Upper lobe of left lung (tissue), 6 donors: Measurements from ENCODE around the gene ST8SIA6. TPM values are rescaled to one million over a fixed set of nuclear protein-coding genes. Genes with fewer than 3 reads are reported as not detected.

Experiments used
- ATAC-seq, 2 donors: fragments of 200-7000 bp; cut with Tn5 transposase; one replicate each; pipeline ENCODE4 v1.9.1; 2022; ENCODE audit warnings: mild to moderate bottlenecking in 2 of 2, moderate library complexity in 2 of 2; ENCODE audit not compliant: low FRiP score in 2 of 2
- DNase-seq, 2 donors: peaks; one replicate each; pipeline ENCODE4 v3.0.0-alpha.2; 2019 to 2020
- H3K27ac ChIP-seq, 4 donors: fragments of 200-600 bp; sonication (generic); one replicate each; pipeline ENCODE4 v1.5.1; 2016 to 2019
- H3K27me3 ChIP-seq, 4 donors: fragments of 200-600 bp; sonication (generic); one replicate each; pipeline ENCODE4 v1.5.1; 2017 to 2019
- H3K36me3 ChIP-seq, 4 donors: fragments of 200-600 bp; sonication (generic); one replicate each; pipeline ENCODE4 v1.5.1; 2016 to 2019
- H3K4me1 ChIP-seq, 4 donors: fragments of 200-600 bp; sonication (generic); one replicate each; pipeline ENCODE4 v1.5.1; 2018 to 2019
- H3K4me3 ChIP-seq, 4 donors: fragments of 200-600 bp; sonication (generic); one replicate each; pipeline ENCODE4 v1.5.1; 2017 to 2019; ENCODE audit warnings: mild to moderate bottlenecking in 2 of 4, moderate library complexity in 1 of 4
- H3K9me3 ChIP-seq, 4 donors: fragments of 200-600 bp; sonication (generic); one replicate each; pipeline ENCODE4 v1.5.1; 2018 to 2019
- EP300 ChIP-seq, 4 donors: sonication (generic); formaldehyde crosslinking; IDR thresholded peaks; one replicate each; pipeline ENCODE4 v1.5.1; 2017; ENCODE audit warnings: antibody characterized with exemption in 4 of 4, control low read depth in 2 of 4
- POLR2A ChIP-seq, 4 donors: fragments of 450-650 bp; IDR thresholded peaks; one replicate each; pipeline ENCODE4 v1.5.1; 2016 to 2017; ENCODE audit warnings: antibody characterized with exemption in 4 of 4, mild to moderate bottlenecking in 2 of 4
- POLR2AphosphoS5 ChIP-seq, 2 donors: sonication (generic); formaldehyde crosslinking; IDR thresholded peaks; one replicate each; pipeline ENCODE4 v1.5.1; 2017; ENCODE audit warnings: antibody characterized with exemption in 2 of 2
- WGBS, 2 donors: methylation state at CpG; one replicate each; pipeline ENCODE4 v1.1.5; 2017 to 2018; 5-methylcytosine and 5-hydroxymethylcytosine counted together
- total RNA-seq, 6 donors: library from RNA; depleted of rRNA in 4 of 6; stranded (reverse); fragments of >200 nt in 4 of 6; gene quantifications; one replicate each; pipeline versions ENCODE4 v1.1.0 to v1.2.1, GENCODE V29; 2016 to 2021
- TF ChIP-seq, protein P1 (sequence below), 6 experiments: fragments of 450-650 bp in 4 of 6; fragments of 200-600 bp in 2 of 6; sonication (generic) in 2 of 6; IDR thresholded peaks; one replicate each; pipeline ENCODE4 v1.5.1; 2016 to 2019; ENCODE audit warnings: antibody characterized with exemption in 6 of 6
- donor health status: DM: no; HTN: no; CAD: no; lungs with moderate emphysema.
- donor health status: DM: no; HTN: yes; CAD: no; lungs with severe emphysema.

The ST8SIA6 gene
- total RNA-seq, 6 donors from 2014 or later = 5.5 to 12.6 (median 7.0) TPM

DNA sequence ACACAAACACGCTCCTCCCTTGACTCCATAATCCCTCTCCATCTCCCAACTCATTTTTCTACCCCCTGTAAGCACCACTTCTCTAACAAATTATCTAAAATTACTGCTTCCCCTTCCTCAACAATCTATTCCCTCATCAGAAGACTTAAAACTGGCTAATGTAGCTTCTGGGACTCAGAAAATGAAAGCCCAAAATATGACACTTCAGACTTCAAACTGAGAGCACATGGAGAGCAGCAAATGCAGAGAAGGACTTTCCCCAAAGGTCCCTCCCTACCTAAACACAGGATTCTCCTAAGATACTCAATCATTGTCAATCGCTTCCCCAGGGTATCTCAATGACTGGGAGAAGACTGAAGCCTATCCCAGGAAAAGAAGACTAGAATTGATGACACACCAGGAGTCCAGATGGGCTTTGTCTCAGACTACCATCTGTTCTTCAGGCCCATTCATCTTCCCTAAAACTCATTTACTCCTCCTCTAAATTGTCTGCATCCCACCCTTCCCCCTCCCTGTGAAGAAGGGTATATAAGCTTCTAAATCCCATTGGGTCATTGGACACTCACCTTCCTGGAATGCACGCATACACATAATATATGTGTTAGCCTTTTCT, 39.2 kb downstream of the ST8SIA6 start:
- H3K4me1 ChIP-seq = no peaks in the 10 kb centered on the region
- DNase-seq (no peak), ATAC-seq (no peak)
- H3K36me3 ChIP-seq = no peaks in the 10 kb centered on the region
- no peaks in the 10 kb centered on the region for H3K27me3 ChIP-seq
- TF ChIP-seq POLR2A (IDR thresholded peaks at IDR 0.05) (no peak), EP300 (IDR thresholded peaks at IDR 0.05) (no peak), POLR2AphosphoS5 (IDR thresholded peaks at IDR 0.05) (no peak)
- TF ChIP-seq, protein P1, sequence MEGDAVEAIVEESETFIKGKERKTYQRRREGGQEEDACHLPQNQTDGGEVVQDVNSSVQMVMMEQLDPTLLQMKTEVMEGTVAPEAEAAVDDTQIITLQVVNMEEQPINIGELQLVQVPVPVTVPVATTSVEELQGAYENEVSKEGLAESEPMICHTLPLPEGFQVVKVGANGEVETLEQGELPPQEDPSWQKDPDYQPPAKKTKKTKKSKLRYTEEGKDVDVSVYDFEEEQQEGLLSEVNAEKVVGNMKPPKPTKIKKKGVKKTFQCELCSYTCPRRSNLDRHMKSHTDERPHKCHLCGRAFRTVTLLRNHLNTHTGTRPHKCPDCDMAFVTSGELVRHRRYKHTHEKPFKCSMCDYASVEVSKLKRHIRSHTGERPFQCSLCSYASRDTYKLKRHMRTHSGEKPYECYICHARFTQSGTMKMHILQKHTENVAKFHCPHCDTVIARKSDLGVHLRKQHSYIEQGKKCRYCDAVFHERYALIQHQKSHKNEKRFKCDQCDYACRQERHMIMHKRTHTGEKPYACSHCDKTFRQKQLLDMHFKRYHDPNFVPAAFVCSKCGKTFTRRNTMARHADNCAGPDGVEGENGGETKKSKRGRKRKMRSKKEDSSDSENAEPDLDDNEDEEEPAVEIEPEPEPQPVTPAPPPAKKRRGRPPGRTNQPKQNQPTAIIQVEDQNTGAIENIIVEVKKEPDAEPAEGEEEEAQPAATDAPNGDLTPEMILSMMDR (IDR thresholded peaks at IDR 0.05) = no peak
- no peak overlapping the region for H3K4me3 ChIP-seq
- no peaks in the 10 kb centered on the region for H3K9me3 ChIP-seq
- H3K27ac ChIP-seq = no peak overlapping the region
- WGBS, 2 donors = 86 to 88% methylated on average over 3 of the region's 3 CpGs

DNA sequence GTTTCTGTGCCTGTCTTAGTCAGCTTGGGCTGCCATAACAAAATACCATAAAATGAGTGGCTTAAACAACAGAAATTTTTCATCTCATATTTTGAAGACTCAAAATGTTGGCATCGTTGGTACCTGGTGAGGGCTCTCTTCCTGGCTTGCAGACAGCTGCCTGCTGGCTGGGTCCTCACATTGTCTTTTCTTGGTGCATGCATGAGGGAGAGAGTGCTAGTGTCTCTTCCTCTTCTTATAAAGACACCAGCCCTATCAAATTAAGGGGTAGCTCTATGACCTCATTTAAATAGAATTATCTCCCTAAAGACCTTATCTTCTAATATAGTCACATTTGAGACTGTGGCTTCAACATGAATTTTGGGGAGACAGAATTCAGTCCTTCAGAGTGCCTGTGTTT, 39.9 kb downstream of the ST8SIA6 start:
- no peak for TF ChIP-seq EP300 (IDR thresholded peaks at IDR 0.05)
- no peaks in the 10 kb centered on the region for H3K9me3 ChIP-seq
- H3K4me1 ChIP-seq = no peaks in the 10 kb centered on the region
- ATAC-seq (no peak), DNase-seq (no peak)
- no peak overlapping the region for H3K27ac ChIP-seq
- H3K4me3 ChIP-seq = no peak overlapping the region
- WGBS, 2 donors = 70 to 82% methylated on average over 1 of the region's 1 CpG
- no peaks in the 10 kb centered on the region for H3K27me3 ChIP-seq
- H3K36me3 ChIP-seq = no peaks in the 10 kb centered on the region

DNA sequence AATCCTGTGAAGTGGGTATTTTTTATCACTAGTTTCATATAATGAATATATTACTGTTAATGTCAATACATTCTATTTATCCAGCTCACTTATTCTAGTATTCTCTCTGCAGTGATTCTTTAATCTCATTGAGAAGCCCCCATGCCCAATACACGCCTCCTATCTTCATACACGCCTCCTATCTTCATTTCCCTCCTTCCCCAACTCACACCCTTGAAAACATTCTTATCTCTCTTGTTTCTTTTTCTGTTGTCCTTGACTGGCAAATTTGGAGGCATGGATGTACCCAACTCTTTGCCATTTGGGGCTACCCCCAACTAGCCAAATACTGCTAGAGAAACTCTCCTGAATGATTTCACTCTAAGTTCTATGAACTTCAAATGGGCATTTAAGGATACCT, 40.5 kb downstream of the ST8SIA6 start:
- ATAC-seq = no peak
- Histone ChIP-seq H3K36me3 (no peaks in the 10 kb centered on the region), H3K27me3 (no peaks in the 10 kb centered on the region), H3K27ac (no peak overlapping the region), H3K9me3 (no peaks in the 10 kb centered on the region), H3K4me1 (no peaks in the 10 kb centered on the region), H3K4me3 (no peak overlapping the region)
- 91 to 93% methylated on average over 2 of the region's 2 CpGs for WGBS, 2 donors
- no peak for DNase-seq
- TF ChIP-seq EP300 (IDR thresholded peaks at IDR 0.05) = no peak

DNA sequence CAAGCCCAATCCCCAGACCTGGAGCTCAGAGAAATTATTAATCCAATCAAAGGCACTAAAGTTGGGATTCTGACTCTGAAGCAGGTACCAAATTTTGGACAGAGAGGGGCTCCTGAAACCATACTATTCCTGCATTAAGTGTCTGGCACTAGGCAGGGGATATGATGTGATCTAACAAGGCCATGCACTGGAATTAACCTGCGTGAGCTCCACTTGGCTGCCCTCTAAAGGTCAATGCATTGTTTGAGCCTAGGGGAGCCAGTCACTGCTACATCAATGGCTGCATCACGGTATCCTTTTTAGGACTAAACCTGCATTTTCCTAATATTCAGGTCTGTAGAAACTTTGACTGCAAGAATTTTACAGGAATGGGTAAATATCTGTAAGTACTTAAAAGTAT, 42.1 kb downstream of the ST8SIA6 start:
- no peak overlapping the region for H3K4me3 ChIP-seq
- no peaks in the 10 kb centered on the region for H3K9me3 ChIP-seq
- whole genome bisulfite sequencing, 2 donors = 82 to 84% methylated on average over 2 of the region's 2 CpGs
- H3K27me3 ChIP-seq = no peaks in the 10 kb centered on the region
- no peak for DNase-seq
- H3K4me1 ChIP-seq = no peaks in the 10 kb centered on the region
- no peak overlapping the region for H3K27ac ChIP-seq
- no peak for ATAC-seq
- TF ChIP-seq, protein P1 (IDR thresholded peaks at IDR 0.05) = no peak
- no peak for TF ChIP-seq EP300 (IDR thresholded peaks at IDR 0.05)
- TF ChIP-seq POLR2A (IDR thresholded peaks at IDR 0.05) = no peak
- no peak for TF ChIP-seq POLR2AphosphoS5 (IDR thresholded peaks at IDR 0.05)
- H3K36me3 ChIP-seq = no peaks in the 10 kb centered on the region

DNA sequence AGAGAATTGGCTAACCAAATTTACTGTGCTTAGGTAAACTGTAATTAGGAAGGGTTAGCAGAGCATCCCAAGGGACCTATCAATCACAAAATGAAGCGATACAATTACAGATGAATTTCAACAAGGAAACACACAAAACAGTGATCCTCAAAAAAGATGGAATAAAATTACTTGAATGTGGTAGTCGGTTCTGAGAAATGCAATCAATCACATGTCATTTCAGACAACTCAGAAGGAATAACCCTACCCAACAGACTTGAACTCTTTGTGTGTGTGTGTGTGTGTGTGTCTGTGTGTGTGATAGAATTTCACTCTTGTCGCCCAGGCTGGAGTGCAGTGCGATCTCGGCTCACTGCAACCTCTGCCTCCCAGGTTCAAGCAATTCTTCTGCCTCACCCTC, 43.5 kb downstream of the ST8SIA6 start:
- no peak for DNase-seq
- H3K9me3 ChIP-seq = no peaks in the 10 kb centered on the region
- ATAC-seq = no peak
- TF ChIP-seq EP300 (IDR thresholded peaks at IDR 0.05) = no peak
- TF ChIP-seq, protein P1 (IDR thresholded peaks at IDR 0.05) = no peak
- TF ChIP-seq POLR2A (IDR thresholded peaks at IDR 0.05) = no peak
- TF ChIP-seq POLR2AphosphoS5 (IDR thresholded peaks at IDR 0.05) = no peak
- no peaks in the 10 kb centered on the region for H3K36me3 ChIP-seq
- H3K4me3 ChIP-seq = no peak overlapping the region
- no peaks in the 10 kb centered on the region for H3K27me3 ChIP-seq
- WGBS, 2 donors = 83 to 88% methylated on average over 5 of the region's 5 CpGs
- no peaks in the 10 kb centered on the region for H3K4me1 ChIP-seq
- H3K27ac ChIP-seq = no peak overlapping the region

DNA sequence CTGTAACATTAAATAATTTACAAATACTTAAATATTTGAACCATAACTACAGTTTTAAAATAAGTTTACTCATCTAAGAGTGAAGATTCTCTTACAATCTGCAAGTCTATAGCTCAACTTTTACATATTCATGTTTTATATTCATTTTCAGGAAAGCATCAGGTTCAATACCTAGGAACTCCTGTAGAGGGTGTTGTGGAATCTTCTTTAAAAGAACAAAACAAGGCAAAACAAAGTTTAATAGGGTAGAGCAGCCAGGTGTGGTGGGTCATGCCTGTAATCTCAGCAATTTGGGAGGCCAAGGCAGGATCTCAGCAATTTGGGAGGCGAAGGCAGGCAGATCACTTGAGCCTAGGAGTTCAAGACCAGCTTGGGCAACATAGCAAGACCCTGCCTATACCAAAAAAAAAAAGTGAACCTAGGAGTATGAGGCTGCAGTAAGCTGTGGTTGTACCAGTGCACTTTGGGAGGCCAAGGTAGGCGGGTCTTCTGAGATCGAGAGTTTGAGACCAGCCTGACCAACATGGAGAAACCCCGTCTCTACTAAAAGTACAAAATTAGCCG, 45.1 kb downstream of the ST8SIA6 start:
- WGBS, 2 donors = 85 to 96% methylated on average over 5 of the region's 5 CpGs
- no peaks in the 10 kb centered on the region for H3K36me3 ChIP-seq
- H3K27ac ChIP-seq = no peak overlapping the region
- no peak overlapping the region for H3K4me3 ChIP-seq
- no peak for TF ChIP-seq EP300 (IDR thresholded peaks at IDR 0.05)
- TF ChIP-seq, protein P1 (IDR thresholded peaks at IDR 0.05) = peak in 4 of 6 experiments; percentile 19 to 43 (median 21)
- no peaks in the 10 kb centered on the region for H3K4me1 ChIP-seq
- ATAC-seq (no peak), DNase-seq (no peak)
- no peaks in the 10 kb centered on the region for H3K27me3 ChIP-seq
- no peaks in the 10 kb centered on the region for H3K9me3 ChIP-seq
